Smooth muscle cell (in vitro differentiated cells): ENCODE measurements around the gene FBN1. TPM values are rescaled to one million over a fixed set of nuclear protein-coding genes. Genes with fewer than 3 reads are reported as not detected.

ENCODE experiments used
- DNase-seq: peaks from one replicate; lab custom pipeline; 2025; ENCODE audit not compliant: unreplicated experiment; lab: John Stamatoyannopoulos, UW
- H2AFZ ChIP-seq: fragments of 200-600 bp; sonication (generic); 2 replicates; pipeline ENCODE4 v1.6.0; 2016; ENCODE audit warnings: antibody characterized with exemption, low read depth, mild to moderate bottlenecking
- H3F3A ChIP-seq: fragments of 200-600 bp; sonication (generic); 2 replicates; pipeline ENCODE4 v1.6.0; 2017; ENCODE audit warnings: antibody characterized with exemption, low read depth
- H3K27ac ChIP-seq: fragments of 200-600 bp; sonication (generic); 2 replicates; pipeline ENCODE4 v1.5.1; 2016; ENCODE audit warnings: low read depth, mild to moderate bottlenecking
- H3K27me3 ChIP-seq: fragments of 200-600 bp; sonication (generic); 2 replicates; pipeline ENCODE4 v1.6.1; 2016; ENCODE audit warnings: low read depth, mild to moderate bottlenecking
- H3K36me3 ChIP-seq: fragments of 200-600 bp; sonication (generic); 2 replicates; pipeline ENCODE4 v1.5.1; 2016; ENCODE audit warnings: low read depth
- H3K4me1 ChIP-seq: fragments of 200-600 bp; sonication (generic); 2 replicates; pipeline ENCODE4 v1.5.1; 2016; ENCODE audit warnings: low read depth
- H3K4me2 ChIP-seq: fragments of 200-600 bp; sonication (generic); 2 replicates; pipeline ENCODE4 v1.6.0; 2016; ENCODE audit warnings: mild to moderate bottlenecking
- H3K4me3 ChIP-seq: fragments of 200-600 bp; sonication (generic); 2 replicates; pipeline ENCODE4 v1.5.1; 2016; ENCODE audit warnings: mild to moderate bottlenecking
- H3K79me2 ChIP-seq: fragments of 200-600 bp; sonication (generic); 2 replicates; pipeline ENCODE4 v1.6.0; 2016; ENCODE audit warnings: low read depth, mild to moderate bottlenecking
- H3K9ac ChIP-seq: fragments of 200-600 bp; sonication (generic); 2 replicates; pipeline ENCODE4 v1.6.0; 2016; ENCODE audit warnings: low read depth
- H3K9me3 ChIP-seq: fragments of 200-600 bp; sonication (generic); replicated peaks from 2 replicates; pipeline ENCODE4 v1.5.1; 2016; ENCODE audit warnings: low read depth
- H4K20me1 ChIP-seq: fragments of 200-600 bp; sonication (generic); 2 replicates; pipeline ENCODE4 v1.6.0; 2016; ENCODE audit warnings: low read depth
- CTCF ChIP-seq: fragments of 200-600 bp; sonication (generic); IDR thresholded peaks from 2 replicates; pipeline ENCODE4 v1.5.1; 2017; ENCODE audit warnings: borderline replicate concordance, mild to moderate bottlenecking, antibody characterized with exemption; ENCODE audit not compliant: insufficient read depth, poor library complexity, severe bottlenecking
- WGBS: methylation state at CpG from one replicate; pipeline ENCODE4 v1.1.7; 2016; ENCODE audit warnings: low lambda C conversion rate; 5-methylcytosine and 5-hydroxymethylcytosine counted together
- polyA plus RNA-seq: library from polyadenylated mRNA; unstranded; fragments of >200 nt; fragmentation: Nextera tagmentation; extraction: Ambion mirVana; gene quantifications from 2 replicates; pipeline ENCODE4 v1.2.1, GENCODE V29; 2016
- total RNA-seq: library from RNA; depleted of rRNA; stranded (reverse); fragments of >200 nt; gene quantifications from 2 replicates; pipeline ENCODE4 v1.2.3, GENCODE V29; 2014

FBN1 gene
- total and polyA plus RNA-seq, 2 experiments from 2014 or later: 137 to 330 TPM

DNA sequence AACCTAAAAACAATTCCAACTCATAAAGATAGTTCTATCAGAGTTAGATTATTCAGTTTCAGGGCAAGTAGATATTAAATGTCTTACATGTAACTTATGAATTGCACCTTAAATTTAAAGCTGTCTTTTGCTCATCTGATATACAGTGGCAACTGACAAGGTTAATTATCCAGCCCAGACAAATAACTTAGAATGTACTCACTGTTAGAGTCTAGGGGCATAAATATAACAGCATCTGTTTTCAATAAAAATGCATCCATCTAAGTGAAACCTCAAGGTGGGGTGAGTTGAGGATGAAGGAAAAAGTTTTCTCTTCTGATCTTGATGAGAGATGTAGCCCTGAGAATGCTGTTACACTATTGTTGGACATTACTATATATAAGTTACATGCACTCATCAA is 112.6 kb downstream of the FBN1 start:
- Histone ChIP-seq H4K20me1 (no peaks in the 10 kb centered on the region), H3K9me3 (no peaks in the 10 kb centered on the region), H2AFZ (no peak overlapping the region), H3K36me3 (peaks cover 5% of the 10 kb centered on the region), H3K4me2 (no peak overlapping the region), H3K79me2 (no peaks in the 10 kb centered on the region), H3K27ac (no peak overlapping the region), H3F3A (peaks cover 5% of the 10 kb centered on the region), H3K9ac (no peak overlapping the region), H3K27me3 (no peaks in the 10 kb centered on the region), H3K4me1 (peaks cover 3% of the 10 kb centered on the region), H3K4me3 (no peak overlapping the region)
- DNase-seq: no peak
- no peak for TF ChIP-seq CTCF

DNA sequence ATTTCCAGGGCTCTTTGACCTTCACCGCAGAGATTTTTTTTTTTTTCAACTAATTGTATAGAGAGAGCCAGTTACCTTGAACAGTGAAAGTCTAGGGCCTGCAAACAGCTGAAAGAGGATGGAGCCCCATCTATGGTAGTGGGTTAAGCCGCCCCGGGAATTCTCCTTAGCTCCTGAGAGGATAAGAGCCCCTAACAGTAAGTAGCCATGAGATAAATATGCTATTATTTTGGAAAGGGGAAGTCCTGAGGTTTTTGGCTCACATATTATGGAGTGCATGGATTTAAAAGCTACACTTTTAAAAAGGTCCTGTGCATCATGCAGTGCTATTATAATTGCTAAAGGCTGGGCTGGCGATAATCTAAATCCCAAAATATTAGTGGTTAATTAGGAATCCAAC is 115.0 kb downstream of the FBN1 start:
- no peak for DNase-seq
- no peak for TF ChIP-seq CTCF
- Histone ChIP-seq H3K79me2 (no peaks in the 10 kb centered on the region), H2AFZ (no peak overlapping the region), H3K27me3 (no peaks in the 10 kb centered on the region), H3K9ac (no peak overlapping the region), H3K4me1 (no peaks in the 10 kb centered on the region), H3K36me3 (peaks cover 15% of the 10 kb centered on the region), H3F3A (no peaks in the 10 kb centered on the region), H3K9me3 (no peaks in the 10 kb centered on the region), H4K20me1 (no peaks in the 10 kb centered on the region), H3K27ac (no peak overlapping the region), H3K4me3 (no peak overlapping the region), H3K4me2 (no peak overlapping the region)
- 89% methylated on average over 4 of the region's 4 CpGs for WGBS

GRCh38 chr15:48528921-48529320 is 116.6 kb downstream of the FBN1 start:
- no peaks in the 10 kb centered on the region for H3K27me3 ChIP-seq
- H4K20me1 ChIP-seq: no peaks in the 10 kb centered on the region
- no peak for TF ChIP-seq CTCF
- H3K9me3 ChIP-seq: no peaks in the 10 kb centered on the region
- H3K9ac ChIP-seq: no peak overlapping the region
- no peak for DNase-seq
- no peaks in the 10 kb centered on the region for H3K79me2 ChIP-seq
- H3F3A ChIP-seq: no peaks in the 10 kb centered on the region
- H3K4me1 ChIP-seq: no peaks in the 10 kb centered on the region
- no peak overlapping the region for H2AFZ ChIP-seq
- WGBS: 84% methylated on average over 4 of the region's 4 CpGs
- H3K4me3 ChIP-seq: no peak overlapping the region
- peaks cover 23% of the 10 kb centered on the region for H3K36me3 ChIP-seq
- H3K4me2 ChIP-seq: no peak overlapping the region
- H3K27ac ChIP-seq: no peak overlapping the region

DNA sequence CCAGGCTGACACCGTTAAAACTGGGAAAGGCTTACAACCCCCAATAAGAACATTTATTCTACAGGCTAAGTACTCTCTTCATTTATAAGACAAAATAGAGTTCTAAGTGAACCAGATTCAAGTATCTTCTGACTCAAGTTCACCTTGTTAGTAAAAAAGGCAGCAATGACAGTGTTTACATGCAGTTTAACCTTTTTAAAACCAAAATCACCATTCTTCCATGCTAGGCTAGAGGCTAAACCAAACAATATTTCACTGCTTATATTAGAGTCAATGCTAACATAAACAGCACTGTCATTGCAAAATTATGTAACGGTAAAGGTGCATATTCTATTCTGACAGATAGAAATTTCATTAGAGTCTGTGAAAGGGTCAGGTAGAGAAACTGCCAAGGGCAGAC is 118.0 kb downstream of the FBN1 start:
- H3K4me3 ChIP-seq: no peak overlapping the region
- no peaks in the 10 kb centered on the region for H4K20me1 ChIP-seq
- peaks cover 27% of the 10 kb centered on the region for H3K36me3 ChIP-seq
- H3K9me3 ChIP-seq: no peaks in the 10 kb centered on the region
- H3F3A ChIP-seq: no peaks in the 10 kb centered on the region
- no peak for TF ChIP-seq CTCF
- no peak overlapping the region for H2AFZ ChIP-seq
- 86% methylated on average over 2 of the region's 2 CpGs for WGBS
- DNase-seq: no peak
- no peaks in the 10 kb centered on the region for H3K4me1 ChIP-seq
- no peak overlapping the region for H3K27ac ChIP-seq
- no peak overlapping the region for H3K4me2 ChIP-seq
- no peak overlapping the region for H3K9ac ChIP-seq
- H3K79me2 ChIP-seq: no peaks in the 10 kb centered on the region
- H3K27me3 ChIP-seq: no peaks in the 10 kb centered on the region
